SU-DHL-6 (cell line): Measurements from ENCODE around the gene IFT43.

ENCODE experiments used
- H2AFZ ChIP-seq: fragments of 200-600 bp; sonication (generic); 2 replicates; pipeline ENCODE4 v1.6.1; 2014; ENCODE audit warnings: low read depth, mild to moderate bottlenecking, moderate library complexity, mixed read lengths, antibody characterized with exemption, low read length; ENCODE audit not compliant: severe bottlenecking
- H3F3A ChIP-seq: fragments of 200-600 bp; shearing (Covaris generic); 2 replicates; pipeline ENCODE4 v1.6.0; 2016; ENCODE audit warnings: antibody characterized with exemption, mild to moderate bottlenecking; ENCODE audit not compliant: insufficient read depth
- H3K27ac ChIP-seq: fragments of 200-600 bp; sonication (generic); 2 replicates; pipeline ENCODE4 v1.5.1; 2016; ENCODE audit warnings: low read depth, mild to moderate bottlenecking, low read length, moderate library complexity, mixed read lengths
- H3K27me3 ChIP-seq: fragments of 200-600 bp; sonication (generic), shearing (Covaris generic); 2 replicates; pipeline ENCODE4 v1.6.0; 2014; ENCODE audit warnings: mild to moderate bottlenecking, low read length
- H3K36me3 ChIP-seq: fragments of 200-600 bp; sonication (generic); 2 replicates; pipeline ENCODE4 v1.6.1; 2014; ENCODE audit warnings: mild to moderate bottlenecking, low read length, mixed read lengths
- H3K4me2 ChIP-seq: fragments of 300-600, 200-600 bp; shearing (Covaris generic), sonication (generic); 2 replicates; pipeline ENCODE4 v1.6.0; 2014; ENCODE audit warnings: low read length, low read depth, mild to moderate bottlenecking; ENCODE audit not compliant: poor library complexity, severe bottlenecking
- H3K4me3 ChIP-seq: fragments of 200-600 bp; sonication (generic); 2 replicates; pipeline ENCODE4 v1.5.1; 2014; ENCODE audit warnings: antibody characterized with exemption, low read length, mild to moderate bottlenecking, mixed read lengths; ENCODE audit not compliant: insufficient read depth, poor library complexity, severe bottlenecking
- H3K79me2 ChIP-seq: fragments of 200-600 bp; sonication (generic); 2 replicates; pipeline ENCODE4 v1.6.1; 2014; ENCODE audit warnings: mild to moderate bottlenecking, low read length, moderate library complexity; ENCODE audit not compliant: insufficient read depth
- H3K9ac ChIP-seq: fragments of 200-600 bp; sonication (generic); 2 replicates; pipeline ENCODE4 v1.7.0; 2014; ENCODE audit warnings: mild to moderate bottlenecking, low read length
- H3K9me2 ChIP-seq: fragments of 200-600 bp; sonication (generic); replicated peaks from 2 replicates; pipeline ENCODE4 v1.6.1; 2014; ENCODE audit warnings: low read length; ENCODE audit not compliant: insufficient read depth
- H3K9me3 ChIP-seq: fragments of 200-600 bp; sonication (generic); 2 replicates; pipeline ENCODE4 v1.6.1; 2014; ENCODE audit warnings: low read length, mixed read lengths; ENCODE audit not compliant: insufficient read depth
- H4K20me1 ChIP-seq: fragments of 200-600 bp; sonication (generic); 2 replicates; pipeline ENCODE4 v1.6.1; 2014; ENCODE audit warnings: low read depth, mild to moderate bottlenecking, antibody characterized with exemption, low read length, moderate library complexity, mixed read lengths
- CTCF ChIP-seq: fragments of 200-600 bp; sonication (generic); IDR thresholded peaks from one replicate; pipeline ENCODE4 v1.5.1; 2017; ENCODE audit warnings: antibody characterized with exemption, mild to moderate bottlenecking, low read length, moderate library complexity; ENCODE audit not compliant: insufficient read depth, poor library complexity, severe bottlenecking
- EZH2phosphoT487 ChIP-seq: fragments of 200-600 bp; sonication (generic), shearing (Covaris generic); conservative IDR thresholded peaks from 2 replicates; pipeline ENCODE4 v1.6.1; 2018; ENCODE audit warnings: mild to moderate bottlenecking, antibody characterized with exemption, low read length, moderate library complexity, mixed read lengths

The IFT43 gene

GRCh38 chr14:76023757-76024156 is 38.2 kb downstream of the IFT43 start:
- Histone ChIP-seq H3K9me3 (no peaks in the 10 kb centered on the region), H2AFZ (no peak overlapping the region), H3K9ac (no peak overlapping the region), H3K27me3 (no peaks in the 10 kb centered on the region), H3K4me2 (no peak overlapping the region), H3K4me3 (no peak overlapping the region), H4K20me1 (no peaks in the 10 kb centered on the region), H3K36me3 (no peaks in the 10 kb centered on the region), H3K79me2 (no peaks in the 10 kb centered on the region), H3K9me2 (no peaks in the 10 kb centered on the region), H3F3A (no peaks in the 10 kb centered on the region), H3K27ac (no peak overlapping the region)
- TF ChIP-seq CTCF (no peak), EZH2phosphoT487 (no peak)

GRCh38 chr14:76024211-76024907 is 38.8 kb downstream of the IFT43 start:
- H3K27ac ChIP-seq: no peak overlapping the region
- no peaks in the 10 kb centered on the region for H3K36me3 ChIP-seq

GRCh38 chr14:76034566-76034965 is 49.0 kb downstream of the IFT43 start:
- Histone ChIP-seq H4K20me1 (no peaks in the 10 kb centered on the region), H3K4me3 (no peak overlapping the region), H3K4me2 (no peak overlapping the region), H3K9ac (no peak overlapping the region), H3F3A (no peaks in the 10 kb centered on the region), H3K36me3 (no peaks in the 10 kb centered on the region), H3K27me3 (no peaks in the 10 kb centered on the region), H3K9me3 (no peaks in the 10 kb centered on the region), H2AFZ (no peak overlapping the region), H3K9me2 (no peaks in the 10 kb centered on the region), H3K79me2 (no peaks in the 10 kb centered on the region), H3K27ac (no peak overlapping the region)
- TF ChIP-seq EZH2phosphoT487 (no peak), CTCF (no peak)

More at GRCh38 chr14:76024211-76024907, 38.8 kb downstream of the IFT43 start:
- H4K20me1 ChIP-seq: no peaks in the 10 kb centered on the region
- H2AFZ ChIP-seq: no peak overlapping the region
- no peaks in the 10 kb centered on the region for H3K9me2 ChIP-seq
- H3F3A ChIP-seq: no peaks in the 10 kb centered on the region
- no peak overlapping the region for H3K9ac ChIP-seq
- no peak overlapping the region for H3K4me2 ChIP-seq
- TF ChIP-seq EZH2phosphoT487 (no peak), CTCF (no peak)
- H3K79me2 ChIP-seq: no peaks in the 10 kb centered on the region
- H3K9me3 ChIP-seq: no peaks in the 10 kb centered on the region
- no peak overlapping the region for H3K4me3 ChIP-seq
- H3K27me3 ChIP-seq: no peaks in the 10 kb centered on the region
